Ectodermal cell (in vitro differentiated cells): Measurements from ENCODE around the gene HECTD4.
"Not testable (repeated sequence)": the region's sequence is repeated elsewhere in the genome, so short reads cannot be mapped to it uniquely, and the experiment has no call there.

Experiments
- H3K27ac ChIP-seq: 2 replicates; pipeline ENCODE4 v1.7.0; 2013; ENCODE audit warnings: mild to moderate bottlenecking, low read depth, low read length; ENCODE audit not compliant: insufficient read depth, poor library complexity, severe bottlenecking
- H3K27me3 ChIP-seq: 2 replicates; pipeline ENCODE4 v1.7.0; 2013; ENCODE audit warnings: mild to moderate bottlenecking, low read length; ENCODE audit not compliant: insufficient read depth, control insufficient read depth, poor library complexity, severe bottlenecking
- H3K36me3 ChIP-seq: one replicate; pipeline ENCODE4 v1.7.0; 2013; ENCODE audit warnings: low read length; ENCODE audit not compliant: control insufficient read depth, insufficient read depth
- H3K4me1 ChIP-seq: one replicate; pipeline ENCODE4 v1.7.0; 2013; ENCODE audit warnings: low read length; ENCODE audit not compliant: control insufficient read depth, insufficient read depth
- H3K4me3 ChIP-seq: 2 replicates; pipeline ENCODE4 v1.7.0; 2013; ENCODE audit warnings: low read depth, low read length, control low read depth; ENCODE audit not compliant: insufficient read depth
- H3K9me3 ChIP-seq: 2 replicates; pipeline ENCODE4 v1.7.0; 2013; ENCODE audit warnings: mild to moderate bottlenecking, low read length, moderate library complexity; ENCODE audit not compliant: control insufficient read depth
- WGBS, 2 experiments: methylation state at CpG; one replicate each; pipeline ENCODE4 v1.1.7; 2013; ENCODE audit warnings: missing lambda C conversion rate in 2 of 2; 5-methylcytosine and 5-hydroxymethylcytosine counted together

The HECTD4 gene

DNA sequence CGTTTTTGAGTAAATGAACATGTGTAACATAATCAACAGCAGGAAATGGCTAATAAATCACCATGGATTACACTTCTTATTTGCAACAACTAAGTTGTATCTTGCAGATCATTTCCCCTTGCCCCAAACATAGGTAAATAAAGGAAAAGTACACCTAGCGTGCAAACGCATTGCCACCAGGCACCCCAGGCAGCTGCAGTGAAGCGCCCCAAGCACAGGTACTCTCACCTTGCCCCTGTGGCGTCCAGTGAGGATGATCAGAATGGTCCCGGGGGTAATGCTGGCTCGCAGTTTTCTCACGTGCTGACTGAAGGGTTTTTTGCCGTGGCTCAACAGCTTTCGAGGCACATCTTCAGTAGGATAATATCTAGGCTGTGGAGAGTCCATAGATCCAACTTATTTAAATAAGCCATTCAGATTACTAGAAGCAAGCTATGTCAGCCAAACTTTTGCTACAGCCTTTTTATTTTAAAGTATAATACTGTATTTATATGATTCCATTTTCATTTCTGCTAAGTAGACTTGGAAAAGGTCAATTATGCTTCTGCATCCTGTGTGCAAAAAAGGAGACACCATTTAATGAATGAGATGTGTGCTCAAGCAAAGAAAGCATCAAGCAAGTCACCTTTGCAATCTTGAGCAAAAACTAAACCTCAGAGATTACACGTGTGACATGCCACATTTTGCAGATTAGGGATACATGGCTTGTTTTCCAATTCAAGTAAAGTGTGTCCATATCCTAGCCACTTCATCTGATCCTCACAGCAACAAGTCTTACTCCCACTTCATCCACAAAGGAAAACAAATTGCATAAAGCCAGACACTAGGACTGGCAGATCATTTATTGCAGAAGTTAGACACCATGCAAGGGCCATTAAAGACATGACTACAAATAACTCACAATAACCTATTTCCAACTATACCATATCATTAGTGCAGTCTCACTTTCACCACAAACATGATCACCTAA is 24.6 kb upstream of the HECTD4 start:
- Histone ChIP-seq H3K9me3 (no peaks in the 10 kb centered on the region), H3K4me3 (no peak overlapping the region), H3K4me1 (peaks cover 5% of the 10 kb centered on the region), H3K27ac (no peak overlapping the region), H3K27me3 (no peaks in the 10 kb centered on the region), H3K36me3 (peaks cover 31% of the 10 kb centered on the region)
- 95% methylated on average over 9 to 10 of the region's 11 CpGs for WGBS, 2 experiments

DNA sequence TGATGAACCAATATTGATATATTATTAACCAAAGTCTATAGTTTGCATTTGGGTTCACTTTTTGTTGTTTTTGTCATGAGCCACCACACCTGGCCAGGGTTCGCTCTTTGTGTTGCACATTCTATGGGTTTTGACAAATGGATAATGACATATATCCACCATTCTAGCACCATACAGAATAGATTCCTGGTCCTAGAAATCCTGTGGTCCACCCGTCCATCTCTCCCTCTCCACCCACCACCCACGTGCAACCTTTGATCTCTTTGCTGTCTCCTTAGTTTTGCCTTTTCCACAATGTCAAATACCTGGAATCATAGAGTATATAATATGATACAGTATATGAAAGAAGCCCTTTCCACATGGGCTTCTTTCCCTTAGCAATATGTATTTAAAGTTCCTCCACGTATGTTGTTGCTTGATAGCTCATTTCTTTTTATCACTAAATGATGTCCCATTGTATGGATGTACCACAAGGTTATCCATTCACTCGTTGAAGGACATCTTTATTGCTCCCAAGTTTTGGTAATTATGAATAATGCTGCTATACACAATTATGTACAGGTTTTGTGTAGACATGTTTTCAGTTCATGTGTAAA is 19.8 kb upstream of the HECTD4 start:
- no peak overlapping the region for H3K4me3 ChIP-seq
- H3K27ac ChIP-seq = no peak overlapping the region
- no peaks in the 10 kb centered on the region for H3K9me3 ChIP-seq
- H3K4me1 ChIP-seq = no peaks in the 10 kb centered on the region
- peaks cover 18% of the 10 kb centered on the region for H3K36me3 ChIP-seq
- H3K27me3 ChIP-seq = no peaks in the 10 kb centered on the region
- WGBS, 2 experiments = 87 to 88% methylated on average over 5 of the region's 5 CpGs

DNA sequence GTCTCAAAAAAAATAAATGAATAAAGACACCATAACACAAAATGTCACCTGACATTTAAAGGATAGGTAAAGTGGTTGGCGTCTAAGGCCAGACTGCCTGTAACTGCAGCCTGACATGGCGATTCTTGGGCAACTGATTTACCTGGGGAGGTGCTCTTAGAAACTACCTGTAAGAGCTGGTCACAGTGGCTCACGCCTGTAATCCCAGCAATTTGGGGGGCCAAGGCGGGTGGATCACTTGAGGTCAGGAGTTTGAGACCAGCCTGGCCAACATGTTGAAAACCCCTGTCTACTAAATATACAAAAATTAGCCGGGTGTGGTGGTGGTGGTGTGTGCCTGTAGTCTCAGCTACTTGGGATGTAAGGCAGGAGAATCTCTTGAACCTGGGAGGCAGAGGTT is 18.8 kb upstream of the HECTD4 start:
- Histone ChIP-seq H3K9me3 (no peaks in the 10 kb centered on the region), H3K27me3 (no peaks in the 10 kb centered on the region), H3K27ac (no peak overlapping the region), H3K4me3 (no peak overlapping the region), H3K4me1 (no peaks in the 10 kb centered on the region), H3K36me3 (peaks cover 8% of the 10 kb centered on the region)
- 92 to 97% methylated on average over 5 of the region's 5 CpGs for WGBS, 2 experiments

DNA sequence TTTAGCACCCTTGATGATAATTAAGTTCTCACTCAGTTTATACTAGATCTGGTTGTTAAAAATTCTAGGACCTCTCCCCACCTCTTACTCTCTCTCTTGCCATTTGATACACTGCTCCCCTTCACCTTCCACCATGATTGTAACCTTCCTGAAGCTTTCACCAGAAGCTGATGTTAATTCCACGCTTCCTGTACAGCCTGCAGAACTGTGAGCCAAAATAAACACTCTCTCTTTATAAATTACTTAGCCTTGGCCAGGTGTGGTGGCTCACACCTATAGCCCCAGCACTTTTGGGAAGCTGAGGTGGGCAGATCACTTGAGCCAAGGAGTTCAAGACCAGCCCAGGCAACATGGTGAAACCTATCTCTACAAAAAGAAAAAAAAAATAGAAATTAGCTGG is 11.1 kb upstream of the HECTD4 start:
- H3K36me3 ChIP-seq = no peaks in the 10 kb centered on the region
- H3K27me3 ChIP-seq = no peaks in the 10 kb centered on the region
- H3K9me3 ChIP-seq = no peaks in the 10 kb centered on the region
- no peak overlapping the region for H3K4me3 ChIP-seq
- no peak overlapping the region for H3K27ac ChIP-seq
- WGBS, 2 experiments = 91 to 94% methylated on average over 1 of the region's 1 CpG
- H3K4me1 ChIP-seq = no peaks in the 10 kb centered on the region

DNA sequence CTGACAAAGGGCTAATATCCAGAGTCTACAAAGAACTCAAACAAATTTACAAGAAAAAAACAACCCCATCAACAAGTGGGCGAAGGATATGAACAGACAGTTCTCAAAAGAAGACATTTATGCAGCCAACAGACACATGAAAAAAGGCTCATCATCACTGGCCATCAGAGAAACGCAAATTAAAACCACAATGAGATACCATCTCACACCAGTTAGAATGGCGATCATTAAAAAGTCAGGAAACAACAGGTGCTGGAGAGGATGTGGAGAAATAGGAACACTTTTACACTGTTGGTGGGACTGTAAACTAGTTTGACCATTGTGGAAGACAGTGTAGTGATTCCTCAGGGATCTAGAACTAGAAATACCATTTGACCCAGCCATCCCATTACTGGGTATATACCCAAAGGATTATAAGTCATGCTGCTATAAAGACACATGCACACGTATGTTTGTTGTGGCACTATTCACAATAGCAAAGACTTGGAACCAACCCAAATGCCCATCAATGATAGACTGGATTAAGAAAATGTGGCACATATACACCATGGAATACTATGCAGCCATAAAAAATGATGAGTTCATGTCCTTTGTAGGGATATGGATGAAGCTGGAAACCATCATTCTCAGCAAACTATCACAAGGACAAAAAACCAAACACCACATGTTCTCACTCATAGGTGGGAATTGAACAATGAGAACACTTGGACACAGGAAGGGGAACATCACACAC is 7.9 kb upstream of the HECTD4 start:
- not testable (repeated sequence) for H3K4me1 ChIP-seq, H3K36me3 ChIP-seq, H3K9me3 ChIP-seq, H3K4me3 ChIP-seq, H3K27me3 ChIP-seq, H3K27ac ChIP-seq
- 90 to 93% methylated on average over 2 of the region's 4 CpGs for WGBS, 2 experiments

DNA sequence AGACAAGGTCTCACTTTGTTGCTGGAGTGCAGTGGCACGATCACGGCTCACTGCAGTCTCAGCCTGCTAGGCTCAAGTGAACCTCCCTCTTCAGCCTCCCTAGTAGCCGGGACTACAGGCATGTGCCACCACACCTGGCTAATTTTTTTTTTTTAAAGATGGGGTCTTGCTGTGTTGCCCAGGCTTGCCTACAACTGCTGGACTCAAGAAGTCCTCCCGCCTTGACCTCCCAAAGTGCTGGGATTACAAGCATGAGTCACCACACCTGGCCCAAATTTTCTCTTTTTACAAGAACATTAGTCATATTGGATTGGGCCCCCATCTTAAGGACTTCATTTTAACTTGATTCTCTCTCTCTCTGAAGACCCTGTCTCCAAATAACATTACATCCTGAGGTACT is 7.0 kb upstream of the HECTD4 start:
- WGBS, 2 experiments = 89 to 92% methylated on average over 4 of the region's 4 CpGs
- Histone ChIP-seq H3K27ac (no peak overlapping the region), H3K4me1 (no peaks in the 10 kb centered on the region)

DNA sequence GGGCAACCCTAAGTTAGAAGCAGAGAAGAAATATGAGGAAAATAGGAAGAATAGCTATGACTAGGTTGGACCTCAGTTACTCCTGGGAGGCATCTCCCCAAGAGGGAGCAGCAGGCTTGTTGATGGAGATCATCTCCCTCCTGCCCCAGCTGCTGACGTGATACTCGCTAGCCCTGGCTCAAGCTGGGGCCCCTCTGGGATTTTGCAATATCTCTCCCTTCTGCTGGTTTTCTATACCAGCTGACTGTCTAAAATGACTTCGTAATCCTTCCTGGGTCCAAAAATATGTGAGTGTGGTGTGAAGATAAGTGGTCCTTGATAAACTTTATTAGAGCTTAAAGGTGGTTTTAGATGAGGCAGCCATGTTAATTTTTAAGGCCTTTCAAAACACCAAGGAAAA is 4.5 kb upstream of the HECTD4 start:
- H3K4me3 ChIP-seq = no peak overlapping the region
- WGBS, 2 experiments = 91 to 92% methylated on average over 3 of the region's 3 CpGs
- no peak overlapping the region for H3K27ac ChIP-seq
- no peaks in the 10 kb centered on the region for H3K9me3 ChIP-seq
- H3K27me3 ChIP-seq = no peaks in the 10 kb centered on the region
- H3K36me3 ChIP-seq = no peaks in the 10 kb centered on the region
- H3K4me1 ChIP-seq = no peaks in the 10 kb centered on the region

More for the DNA sequence above, 7.0 kb upstream of the HECTD4 start:
- Histone ChIP-seq H3K27me3 (no peaks in the 10 kb centered on the region), H3K4me3 (no peak overlapping the region), H3K36me3 (no peaks in the 10 kb centered on the region), H3K9me3 (no peaks in the 10 kb centered on the region)

DNA sequence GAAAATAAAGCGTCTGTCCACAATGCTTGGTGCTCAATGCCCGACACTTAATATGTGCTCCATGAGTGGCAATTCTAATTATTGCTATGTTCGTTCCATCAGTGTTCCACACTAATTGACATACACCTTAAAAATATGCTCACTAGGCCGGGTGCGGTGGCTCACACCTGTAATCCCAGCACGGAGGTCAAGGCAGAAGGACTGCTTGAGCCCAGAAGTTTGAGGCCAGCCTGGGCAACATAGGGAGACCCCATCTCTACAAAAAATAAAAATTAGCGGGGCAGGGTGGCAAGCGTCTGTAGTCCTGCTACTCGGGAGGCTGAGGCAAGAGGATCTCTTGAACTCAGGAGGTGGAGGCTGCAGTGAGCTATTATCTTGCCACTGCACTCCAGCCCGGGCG is 635 bp upstream of the HECTD4 start:
- no peaks in the 10 kb centered on the region for H3K36me3 ChIP-seq
- no peaks in the 10 kb centered on the region for H3K27me3 ChIP-seq
- no peaks in the 10 kb centered on the region for H3K4me1 ChIP-seq
- 90 to 93% methylated on average over 9 to 11 of the region's 11 CpGs for WGBS, 2 experiments
- H3K27ac ChIP-seq = no peak overlapping the region
- no peaks in the 10 kb centered on the region for H3K9me3 ChIP-seq
- peak overlapping the region; percentile 70 for H3K4me3 ChIP-seq

DNA sequence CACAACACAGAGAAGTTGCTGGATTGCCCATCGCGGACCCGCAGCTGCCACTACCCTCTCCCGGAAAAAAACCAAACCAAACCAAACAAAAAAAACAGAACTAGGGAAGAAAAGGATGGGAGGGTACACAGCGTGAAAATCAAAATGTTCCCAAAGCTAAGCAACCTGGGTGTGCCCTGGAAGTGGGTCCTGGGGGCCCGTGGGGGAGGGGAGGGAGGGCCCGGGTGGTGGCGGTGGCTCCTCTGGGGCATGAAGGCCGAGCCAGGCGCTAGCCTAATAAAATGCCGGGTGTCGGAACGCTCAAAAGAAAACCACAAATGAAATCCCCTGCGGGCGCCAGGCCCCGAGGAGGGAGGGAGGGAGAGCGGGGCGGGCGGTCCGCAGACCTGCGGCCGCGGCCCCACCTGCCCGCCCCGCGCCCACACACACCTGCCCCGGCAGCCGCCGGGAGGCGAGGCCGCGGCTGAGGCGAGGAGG is 787 bp downstream of the HECTD4 start:
- peak overlapping the region; percentile 70 for H3K4me3 ChIP-seq
- H3K27me3 ChIP-seq = no peaks in the 10 kb centered on the region
- H3K27ac ChIP-seq = peak overlapping the region; percentile 44
- no peaks in the 10 kb centered on the region for H3K9me3 ChIP-seq
- no peaks in the 10 kb centered on the region for H3K4me1 ChIP-seq
- H3K36me3 ChIP-seq = no peaks in the 10 kb centered on the region
- WGBS, 2 experiments = 1% methylated on average over 33 of the region's 33 CpGs
